Measurements from ENCODE around the gene HLA-DOA.
A peak's percentile ranks its signal among the peaks of the same experiment; 100 is the strongest.

Gene HLA-DOA

GRCh38 chr6:32962213-32962826 is 47.1 kb downstream of the HLA-DOA start:
- no peak for DNase-seq

GRCh38 chr6:32960563-32960962 is 48.8 kb downstream of the HLA-DOA start:
- DNase-seq: no peak

- DNase-seq: no peak
These were observed 53.2 kb downstream of the HLA-DOA start for GRCh38 chr6:32956176-32956575.

- DNase-seq: peak in 1 of 2 experiments; percentile 48
These were observed 54.2 kb downstream of the HLA-DOA start for GRCh38 chr6:32954986-32955802.

GRCh38 chr6:32954267-32954666 is 55.1 kb downstream of the HLA-DOA start:
- no peak for DNase-seq
